Measurements from ENCODE around the gene CATSPERD. TPM values are rescaled to one million over a fixed set of nuclear protein-coding genes. Genes with fewer than 3 reads are reported as not detected.
"Not testable (repeated sequence)": the region's sequence is repeated elsewhere in the genome, so short reads cannot be mapped to it uniquely, and the experiment has no call there.

CATSPERD gene
- total RNA-seq, 2 donors from 2014 or later, result 0.41 TPM; not detected in 1

DNA sequence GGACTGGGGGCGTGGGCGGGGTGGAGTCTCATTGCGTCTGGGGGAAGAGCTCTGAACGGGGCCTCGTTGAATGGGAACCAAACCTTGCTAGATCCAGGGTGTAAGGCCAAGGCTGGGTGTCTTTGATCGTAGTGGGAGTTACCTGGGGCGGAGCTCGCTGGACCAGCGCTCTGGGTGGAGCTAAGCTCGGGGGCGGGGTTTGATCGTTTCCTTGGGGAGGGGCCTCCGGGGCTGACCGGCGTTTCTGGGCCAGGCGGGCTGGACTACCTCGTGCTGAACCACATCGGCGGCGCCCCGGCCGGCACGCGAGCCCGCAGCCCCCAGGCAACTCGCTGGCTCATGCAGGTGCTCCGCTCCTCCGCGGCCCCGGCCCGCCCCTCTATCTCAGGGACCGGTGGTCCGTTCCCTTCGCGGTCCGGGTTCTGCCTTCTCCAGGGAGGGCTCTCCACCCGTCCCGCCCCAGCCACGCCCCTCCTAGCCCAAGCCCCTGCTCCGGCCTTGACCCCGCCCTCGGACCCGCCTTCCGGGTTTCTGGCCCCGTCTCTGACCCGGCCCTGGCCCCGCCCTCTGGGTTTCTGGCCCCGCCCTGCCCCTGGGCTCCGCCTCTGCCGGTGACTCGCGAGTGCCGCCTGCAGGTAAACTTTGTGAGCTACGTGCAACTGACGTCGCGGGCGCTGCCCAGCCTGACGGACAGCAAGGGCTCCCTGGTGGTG, 33.6 kb upstream of the CATSPERD start:
- Histone ChIP-seq H3K36me3 (peaks cover under 1% of the 10 kb centered on the region), H3K4me1 (ENCODE audit: control insufficient read depth in 1 of 2, low read depth in 2 of 2) (peaks cover 6 to 32% of the 10 kb centered on the region in 2 donors), H3K9me3 (no peaks in the 10 kb centered on the region), H3K27ac (peak overlapping the region; percentile 38 to 60), H3K4me3 (peak overlapping the region; percentile 76), H3K27me3 (replicated peaks; ENCODE audit: insufficient read depth) (no peaks in the 10 kb centered on the region)
- peak; percentile 90 for DNase-seq (ENCODE audit: low spot score)
- ATAC-seq (ENCODE audit: insufficient number of reproducible peaks, low FRiP score, low read depth), result peak; percentile 40
- TF ChIP-seq, protein P1, sequence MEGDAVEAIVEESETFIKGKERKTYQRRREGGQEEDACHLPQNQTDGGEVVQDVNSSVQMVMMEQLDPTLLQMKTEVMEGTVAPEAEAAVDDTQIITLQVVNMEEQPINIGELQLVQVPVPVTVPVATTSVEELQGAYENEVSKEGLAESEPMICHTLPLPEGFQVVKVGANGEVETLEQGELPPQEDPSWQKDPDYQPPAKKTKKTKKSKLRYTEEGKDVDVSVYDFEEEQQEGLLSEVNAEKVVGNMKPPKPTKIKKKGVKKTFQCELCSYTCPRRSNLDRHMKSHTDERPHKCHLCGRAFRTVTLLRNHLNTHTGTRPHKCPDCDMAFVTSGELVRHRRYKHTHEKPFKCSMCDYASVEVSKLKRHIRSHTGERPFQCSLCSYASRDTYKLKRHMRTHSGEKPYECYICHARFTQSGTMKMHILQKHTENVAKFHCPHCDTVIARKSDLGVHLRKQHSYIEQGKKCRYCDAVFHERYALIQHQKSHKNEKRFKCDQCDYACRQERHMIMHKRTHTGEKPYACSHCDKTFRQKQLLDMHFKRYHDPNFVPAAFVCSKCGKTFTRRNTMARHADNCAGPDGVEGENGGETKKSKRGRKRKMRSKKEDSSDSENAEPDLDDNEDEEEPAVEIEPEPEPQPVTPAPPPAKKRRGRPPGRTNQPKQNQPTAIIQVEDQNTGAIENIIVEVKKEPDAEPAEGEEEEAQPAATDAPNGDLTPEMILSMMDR (IDR thresholded peaks at IDR 0.05), result peak; percentile 79

DNA sequence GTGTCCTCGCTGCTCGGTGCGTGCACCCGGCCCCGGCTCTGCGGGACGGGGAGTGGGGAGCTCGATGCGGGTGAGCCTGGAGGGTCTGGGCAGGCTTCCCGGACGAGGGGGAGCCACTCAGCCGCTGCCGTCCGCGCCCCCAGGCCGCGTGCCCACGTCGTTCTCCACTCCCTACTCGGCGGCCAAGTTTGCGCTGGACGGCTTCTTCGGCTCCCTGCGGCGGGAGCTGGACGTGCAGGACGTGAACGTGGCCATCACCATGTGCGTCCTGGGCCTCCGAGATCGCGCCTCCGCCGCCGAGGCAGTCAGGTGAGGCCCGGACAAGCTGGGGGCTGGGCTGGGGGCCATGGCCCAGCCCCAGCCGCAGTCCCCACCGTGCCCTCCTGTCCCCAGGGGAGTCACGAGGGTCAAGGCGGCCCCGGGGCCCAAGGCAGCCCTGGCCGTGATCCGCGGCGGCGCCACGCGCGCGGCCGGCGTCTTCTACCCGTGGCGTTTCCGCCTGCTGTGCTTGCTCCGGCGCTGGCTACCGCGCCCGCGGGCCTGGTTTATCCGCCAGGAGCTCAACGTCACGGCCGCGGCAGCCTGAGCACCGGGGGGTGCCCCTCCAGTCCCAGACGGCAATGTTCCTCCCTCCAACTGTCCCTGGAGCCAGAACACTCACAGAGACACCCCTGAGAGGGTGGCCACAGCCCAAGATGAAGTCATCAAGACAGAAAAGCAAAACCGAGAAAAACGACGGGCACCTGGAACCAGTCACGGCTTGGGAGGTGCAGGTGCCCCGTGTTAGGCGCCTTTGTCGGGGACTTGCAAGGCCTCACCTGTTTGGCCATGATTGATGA, 32.9 kb upstream of the CATSPERD start:
- ATAC-seq (ENCODE audit: insufficient number of reproducible peaks, low FRiP score, low read depth), result no peak

DNA sequence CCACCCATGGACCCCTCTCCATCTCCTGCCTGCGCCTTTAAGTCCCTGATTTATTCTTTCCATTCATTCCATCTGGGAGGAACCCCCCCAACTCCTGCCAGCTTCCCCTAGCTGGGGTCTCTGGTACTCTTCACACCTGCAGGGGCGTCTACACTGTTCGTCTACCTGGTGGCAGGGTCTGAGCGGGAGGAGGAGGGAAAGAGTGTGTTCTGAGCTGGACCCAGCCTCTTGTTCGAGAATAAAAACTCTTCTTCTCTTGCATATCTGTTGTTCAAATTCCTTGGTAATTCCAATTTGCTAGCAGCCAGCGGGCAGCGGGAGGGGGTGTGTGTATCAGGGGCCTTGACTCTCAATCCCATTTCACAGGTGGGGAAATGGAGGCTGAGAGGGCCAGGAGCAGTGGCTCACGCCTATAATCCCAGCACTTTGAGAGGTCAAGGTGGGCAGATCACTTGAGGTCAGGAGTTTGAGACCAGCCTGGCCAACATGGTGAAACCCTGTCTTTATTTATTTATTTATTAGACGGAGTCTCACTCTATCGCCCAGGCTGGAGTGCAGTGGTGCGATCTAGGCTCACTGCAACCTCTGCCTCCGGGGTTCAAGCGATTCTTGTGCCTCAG, 32.1 kb upstream of the CATSPERD start:
- Histone ChIP-seq H3K36me3 (peaks cover 16% of the 10 kb centered on the region), H3K4me1 (ENCODE audit: control insufficient read depth in 1 of 2, low read depth in 2 of 2) (peaks cover 6 to 36% of the 10 kb centered on the region in 2 donors)
- ATAC-seq (ENCODE audit: insufficient number of reproducible peaks, low FRiP score, low read depth); H3K27me3 ChIP-seq (replicated peaks; ENCODE audit: insufficient read depth); DNase-seq (ENCODE audit: low spot score); H3K9me3 ChIP-seq; H3K4me3 ChIP-seq; H3K27ac ChIP-seq: not testable (repeated sequence)

More for the DNA sequence above, 32.9 kb upstream of the CATSPERD start:
- Histone ChIP-seq H3K27me3 (replicated peaks; ENCODE audit: insufficient read depth) (no peaks in the 10 kb centered on the region), H3K36me3 (peaks cover 8% of the 10 kb centered on the region), H3K4me1 (ENCODE audit: control insufficient read depth in 1 of 2, low read depth in 2 of 2) (peaks cover 6 to 36% of the 10 kb centered on the region in 2 donors), H3K9me3 (no peaks in the 10 kb centered on the region), H3K27ac (peak overlapping the region in 1 of 2 donors; percentile 60), H3K4me3 (peak overlapping the region; percentile 76)
- TF ChIP-seq, protein P1 (IDR thresholded peaks at IDR 0.05), result no peak
- DNase-seq (ENCODE audit: low spot score), result no peak

DNA sequence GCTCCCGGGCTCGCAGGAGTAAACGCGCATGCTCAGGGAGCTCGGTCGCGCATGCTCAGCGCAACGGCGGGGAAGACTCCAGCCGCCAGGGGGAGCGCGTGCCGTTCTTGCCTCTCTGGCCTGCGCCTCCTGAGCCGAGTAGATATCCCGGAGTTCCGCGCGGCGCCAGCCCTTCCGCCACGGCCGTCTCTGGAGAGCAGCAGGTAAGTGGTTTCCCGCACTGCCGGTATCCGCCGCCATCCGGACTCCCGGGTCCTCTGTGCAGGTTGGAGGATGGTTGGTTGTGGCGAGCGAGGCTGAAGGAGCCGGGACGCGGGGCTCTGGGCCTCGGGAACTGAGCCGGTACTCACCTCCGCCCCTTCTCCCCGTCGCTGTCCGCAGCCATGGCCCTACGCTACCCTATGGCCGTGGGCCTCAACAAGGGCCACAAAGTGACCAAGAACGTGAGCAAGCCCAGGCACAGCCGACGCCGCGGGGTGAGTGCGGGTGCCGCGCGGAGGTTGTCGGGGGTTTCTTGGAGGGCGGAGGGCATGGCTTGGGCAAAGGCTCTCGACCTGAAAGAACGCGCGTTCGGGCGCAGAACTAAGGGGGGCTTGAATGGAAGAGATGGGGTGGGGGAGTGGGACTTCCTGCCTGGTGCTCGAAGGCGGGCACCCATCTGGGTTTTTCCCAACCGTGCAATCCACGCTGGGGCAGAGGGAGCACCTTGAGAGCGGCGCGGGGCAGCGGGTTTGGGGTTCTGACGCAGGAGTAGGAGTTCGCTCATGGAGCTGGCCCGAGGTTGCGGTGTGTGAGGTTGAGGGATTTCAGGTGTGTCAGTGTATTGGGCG, 30.1 kb upstream of the CATSPERD start, which contains the start of gene RPL36:
Gene RPL36 (plus strand): TSS at position 171 of the 830 bp plus-strand sequence. CDS start 213 bp downstream, at position 384.
- ATAC-seq (ENCODE audit: insufficient number of reproducible peaks, low FRiP score, low read depth) (peak; percentile 72), DNase-seq (ENCODE audit: low spot score) (peak; percentile 74)
- Histone ChIP-seq H3K27me3 (replicated peaks; ENCODE audit: insufficient read depth) (no peaks in the 10 kb centered on the region), H3K27ac (peak within 1 kb of the TSS; percentile 86), H3K9me3 (no peaks in the 10 kb centered on the region), H3K4me3 (peak within 1 kb of the TSS; percentile 85), H3K36me3 (peaks cover 33% of the 10 kb centered on the region), H3K4me1 (ENCODE audit: control insufficient read depth in 1 of 2, low read depth in 2 of 2) (peaks cover 6 to 36% of the 10 kb centered on the region in 2 donors)
- TF ChIP-seq, protein P1 (IDR thresholded peaks at IDR 0.05), result peak; percentile 91

Data from thoracic aorta (tissue), 2 donors.